Nephron (organoid): ENCODE results near the gene SLC35F1.
A peak's percentile ranks its signal among the peaks of the same experiment; 100 is the strongest.

ENCODE experiments used
- H3K27ac Mint-ChIP-seq, 3 experiments: 2 replicates each; pipeline ENCODE4 v1.8.0; 2020; ENCODE audit warnings: mixed read lengths in 3 of 3, mild to moderate bottlenecking in 2 of 3, moderate library complexity in 1 of 3
- H3K27me3 Mint-ChIP-seq: 2 replicates; pipeline ENCODE4 v1.8.0; 2021; ENCODE audit warnings: low read depth, mild to moderate bottlenecking, moderate library complexity, mixed read lengths
- H3K36me3 Mint-ChIP-seq: 2 replicates; pipeline ENCODE4 v1.8.0; 2020; ENCODE audit warnings: low read depth, mixed read lengths
- H3K4me1 Mint-ChIP-seq: 2 replicates; pipeline ENCODE4 v1.8.0; 2020; ENCODE audit warnings: mixed read lengths
- H3K4me3 Mint-ChIP-seq, 3 experiments: 2 replicates each; pipeline ENCODE4 v1.8.0; 2020; ENCODE audit warnings: mild to moderate bottlenecking in 3 of 3, mixed read lengths in 3 of 3, moderate library complexity in 2 of 3
- H3K9me3 Mint-ChIP-seq: 2 replicates; pipeline ENCODE4 v1.8.0; 2020; ENCODE audit warnings: mixed read lengths
- CTCF ChIP-seq, 3 experiments: fragments of 200-600 bp; sonication (generic); IDR thresholded peaks; one replicate each; pipeline ENCODE4 v1.5.0; 2021; ENCODE audit warnings: antibody characterized with exemption in 3 of 3; ENCODE audit not compliant: unreplicated experiment in 3 of 3

The SLC35F1 gene

GRCh38 chr6:118054082-118054481, 147.0 kb downstream of the SLC35F1 start:
- Mint-ChIP-seq H3K4me1 (no peaks in the 10 kb centered on the region), H3K36me3 (no peaks in the 10 kb centered on the region), H3K9me3 (no peaks in the 10 kb centered on the region), H3K27ac (no peak overlapping the region), H3K4me3 (no peak overlapping the region), H3K27me3 (no peaks in the 10 kb centered on the region)
- no peak for TF ChIP-seq CTCF (IDR thresholded peaks at IDR 0.05; ENCODE audit: unreplicated experiment in 3 of 3)

GRCh38 chr6:118061666-118062065, 154.6 kb downstream of the SLC35F1 start:
- Mint-ChIP-seq H3K4me1 (no peaks in the 10 kb centered on the region), H3K4me3 (no peak overlapping the region), H3K27me3 (no peaks in the 10 kb centered on the region), H3K9me3 (no peaks in the 10 kb centered on the region), H3K27ac (no peak overlapping the region), H3K36me3 (no peaks in the 10 kb centered on the region)
- no peak for TF ChIP-seq CTCF (IDR thresholded peaks at IDR 0.05; ENCODE audit: unreplicated experiment in 3 of 3)

- Mint-ChIP-seq H3K9me3 (no peaks in the 10 kb centered on the region), H3K27ac (no peak overlapping the region), H3K4me1 (no peaks in the 10 kb centered on the region), H3K27me3 (no peaks in the 10 kb centered on the region), H3K4me3 (no peak overlapping the region), H3K36me3 (no peaks in the 10 kb centered on the region)
- peak; percentile 17 to 32 (median 21) for TF ChIP-seq CTCF (IDR thresholded peaks at IDR 0.05; ENCODE audit: unreplicated experiment in 3 of 3)
These were observed 173.5 kb downstream of the SLC35F1 start for GRCh38 chr6:118080547-118080946.

- H3K27me3 Mint-ChIP-seq: no peaks in the 10 kb centered on the region
- H3K4me1 Mint-ChIP-seq: no peaks in the 10 kb centered on the region
- H3K9me3 Mint-ChIP-seq: no peaks in the 10 kb centered on the region
- H3K36me3 Mint-ChIP-seq: no peaks in the 10 kb centered on the region
- no peak overlapping the region for H3K27ac Mint-ChIP-seq
- H3K4me3 Mint-ChIP-seq: no peak overlapping the region
- no peak for TF ChIP-seq CTCF (IDR thresholded peaks at IDR 0.05; ENCODE audit: unreplicated experiment in 3 of 3)
These were observed 176.6 kb downstream of the SLC35F1 start for GRCh38 chr6:118083711-118084110.

GRCh38 chr6:118085665-118086064, 178.6 kb downstream of the SLC35F1 start:
- Mint-ChIP-seq H3K4me1 (no peaks in the 10 kb centered on the region), H3K27ac (no peak overlapping the region), H3K27me3 (no peaks in the 10 kb centered on the region), H3K9me3 (peaks cover 6% of the 10 kb centered on the region), H3K36me3 (no peaks in the 10 kb centered on the region), H3K4me3 (no peak overlapping the region)
- no peak for TF ChIP-seq CTCF (IDR thresholded peaks at IDR 0.05; ENCODE audit: unreplicated experiment in 3 of 3)

- Mint-ChIP-seq H3K4me1 (no peaks in the 10 kb centered on the region), H3K36me3 (no peaks in the 10 kb centered on the region), H3K27me3 (no peaks in the 10 kb centered on the region), H3K27ac (no peak overlapping the region), H3K9me3 (peaks cover 11% of the 10 kb centered on the region), H3K4me3 (no peak overlapping the region)
- TF ChIP-seq CTCF (IDR thresholded peaks at IDR 0.05; ENCODE audit: unreplicated experiment in 3 of 3): no peak
These were observed 179.1 kb downstream of the SLC35F1 start for GRCh38 chr6:118086159-118086558.
